ENCODE results near the gene FIGNL1. TPM values are rescaled to one million over a fixed set of nuclear protein-coding genes. Genes with fewer than 3 reads are reported as not detected.

The FIGNL1 gene
- total RNA-seq, 1 experiment from 2014 or later: 25.7 TPM

DNA sequence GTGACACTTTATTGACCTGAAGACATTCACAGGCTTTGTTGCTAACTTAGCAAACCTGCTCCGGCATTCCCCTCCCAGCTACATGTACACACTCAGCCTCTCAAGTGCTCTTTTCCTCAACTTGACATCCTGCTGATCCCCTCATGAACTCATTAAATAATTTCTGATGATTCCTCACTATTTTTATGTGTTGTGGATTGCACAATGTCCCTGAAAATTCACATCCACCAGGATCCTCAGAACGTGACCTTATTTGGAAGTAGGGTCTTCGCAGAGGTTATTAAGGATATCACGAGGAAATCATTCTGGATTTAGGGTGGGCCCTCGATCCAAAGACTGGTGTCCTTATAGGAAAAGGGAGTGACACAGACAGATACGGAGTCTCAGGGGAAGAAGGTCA is 27.3 kb downstream of the FIGNL1 start:
- Histone ChIP-seq H3F3A (ENCODE audit: insufficient read depth, low read depth) (no peaks in the 10 kb centered on the region), H2AFZ (no peak overlapping the region), H3K27me3 (ENCODE audit: insufficient read depth, low read depth) (peaks cover 5% of the 10 kb centered on the region; the same call in 1 of the 2 replicates), H3K9me2 (ENCODE audit: insufficient read depth) (no peaks in the 10 kb centered on the region), H3K9me3 (ENCODE audit: insufficient read depth, low read depth) (no peaks in the 10 kb centered on the region), H3K4me3 (no peak overlapping the region), H3K79me2 (ENCODE audit: low read depth) (no peaks in the 10 kb centered on the region), H3K27ac (no peak overlapping the region), H3K4me1 (replicated peaks; ENCODE audit: insufficient read depth) (no peaks in the 10 kb centered on the region), H3K4me2 (no peak overlapping the region), H3K36me3 (ENCODE audit: low read depth) (no peaks in the 10 kb centered on the region), H4K20me1 (ENCODE audit: insufficient read depth) (no peaks in the 10 kb centered on the region)
- POLR2A ChIA-PET (ENCODE audit: unreplicated experiment): no interaction called here
- CTCF ChIA-PET: no interaction called here
- no TSS peak for BruUV-seq (replicated peaks)
- intact Hi-C loops (cut with micrococcal nuclease; ENCODE audit: unreplicated experiment): no loop called here
- TF ChIP-seq, protein P1, sequence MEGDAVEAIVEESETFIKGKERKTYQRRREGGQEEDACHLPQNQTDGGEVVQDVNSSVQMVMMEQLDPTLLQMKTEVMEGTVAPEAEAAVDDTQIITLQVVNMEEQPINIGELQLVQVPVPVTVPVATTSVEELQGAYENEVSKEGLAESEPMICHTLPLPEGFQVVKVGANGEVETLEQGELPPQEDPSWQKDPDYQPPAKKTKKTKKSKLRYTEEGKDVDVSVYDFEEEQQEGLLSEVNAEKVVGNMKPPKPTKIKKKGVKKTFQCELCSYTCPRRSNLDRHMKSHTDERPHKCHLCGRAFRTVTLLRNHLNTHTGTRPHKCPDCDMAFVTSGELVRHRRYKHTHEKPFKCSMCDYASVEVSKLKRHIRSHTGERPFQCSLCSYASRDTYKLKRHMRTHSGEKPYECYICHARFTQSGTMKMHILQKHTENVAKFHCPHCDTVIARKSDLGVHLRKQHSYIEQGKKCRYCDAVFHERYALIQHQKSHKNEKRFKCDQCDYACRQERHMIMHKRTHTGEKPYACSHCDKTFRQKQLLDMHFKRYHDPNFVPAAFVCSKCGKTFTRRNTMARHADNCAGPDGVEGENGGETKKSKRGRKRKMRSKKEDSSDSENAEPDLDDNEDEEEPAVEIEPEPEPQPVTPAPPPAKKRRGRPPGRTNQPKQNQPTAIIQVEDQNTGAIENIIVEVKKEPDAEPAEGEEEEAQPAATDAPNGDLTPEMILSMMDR (conservative IDR thresholded peaks at IDR 0.05): no peak
- TF ChIP-seq EZH2 (IDR thresholded peaks at IDR 0.05; ENCODE audit: low read depth): no peak
- DNase-seq: no peak

- TF ChIP-seq, protein P1 (conservative IDR thresholded peaks at IDR 0.05): no peak
- no peak for TF ChIP-seq EZH2 (IDR thresholded peaks at IDR 0.05; ENCODE audit: low read depth)
- Histone ChIP-seq H4K20me1 (ENCODE audit: insufficient read depth) (no peaks in the 10 kb centered on the region), H3K27ac (no peak overlapping the region), H3K79me2 (ENCODE audit: low read depth) (no peaks in the 10 kb centered on the region), H3K36me3 (ENCODE audit: low read depth) (no peaks in the 10 kb centered on the region), H2AFZ (no peak overlapping the region), H3K4me2 (no peak overlapping the region), H3K9me2 (ENCODE audit: insufficient read depth) (no peaks in the 10 kb centered on the region), H3K27me3 (ENCODE audit: insufficient read depth, low read depth) (peaks cover 10% of the 10 kb centered on the region; the same call in 1 of the 2 replicates), H3K9me3 (ENCODE audit: insufficient read depth, low read depth) (no peaks in the 10 kb centered on the region), H3K4me3 (no peak overlapping the region), H3K4me1 (replicated peaks; ENCODE audit: insufficient read depth) (no peaks in the 10 kb centered on the region), H3F3A (ENCODE audit: insufficient read depth, low read depth) (no peaks in the 10 kb centered on the region)
- no peak for DNase-seq
- CTCF ChIA-PET: no interaction called here
- POLR2A ChIA-PET (ENCODE audit: unreplicated experiment): no interaction called here
- BruUV-seq (replicated peaks): no TSS peak
- intact Hi-C loops (cut with micrococcal nuclease; ENCODE audit: unreplicated experiment): no loop called here
Observed at GRCh38 chr7:50421043-50421442, 29.1 kb downstream of the FIGNL1 start.

DNA sequence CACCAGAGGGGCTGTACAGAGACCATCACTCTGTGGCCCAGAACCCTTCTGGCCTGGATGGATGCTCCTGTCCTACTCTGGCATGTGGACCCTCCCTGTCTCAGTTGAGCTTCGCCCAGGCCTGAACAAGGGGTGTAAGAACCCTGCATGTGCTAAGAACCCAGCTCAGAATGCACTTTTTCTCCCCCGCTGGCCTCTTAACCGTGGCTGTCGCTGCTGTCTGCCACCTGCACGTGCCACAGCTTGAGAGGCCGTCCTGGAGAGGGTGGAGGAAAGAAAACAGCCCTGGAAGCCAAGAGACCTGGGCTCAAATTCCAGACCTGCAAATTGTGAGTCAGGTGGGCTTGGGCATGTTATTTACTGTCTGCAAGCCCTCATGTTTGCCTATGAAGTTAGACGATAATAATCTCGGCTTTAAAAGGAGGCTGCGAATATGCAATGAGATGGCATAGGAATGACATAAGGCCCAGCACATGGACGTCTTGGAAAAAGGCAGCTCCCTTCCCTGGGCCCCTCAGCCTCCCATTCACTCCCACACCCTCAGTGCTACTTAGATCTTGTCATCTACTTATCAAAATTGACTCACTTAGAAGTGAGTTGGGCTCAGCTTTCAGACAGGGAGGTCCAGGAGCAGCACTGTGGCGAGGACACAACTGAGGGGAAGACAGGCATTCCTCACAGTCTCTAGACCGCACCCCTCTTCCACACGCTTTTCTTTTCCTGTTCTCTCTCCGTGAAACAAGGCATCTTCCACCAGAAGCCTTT is 31.4 kb downstream of the FIGNL1 start:
- Histone ChIP-seq H3K4me3 (no peak overlapping the region), H3K27ac (no peak overlapping the region), H3K79me2 (ENCODE audit: low read depth) (no peaks in the 10 kb centered on the region), H3K9me3 (ENCODE audit: insufficient read depth, low read depth) (no peaks in the 10 kb centered on the region), H3F3A (ENCODE audit: insufficient read depth, low read depth) (no peaks in the 10 kb centered on the region), H3K36me3 (ENCODE audit: low read depth) (no peaks in the 10 kb centered on the region), H3K4me2 (no peak overlapping the region), H4K20me1 (ENCODE audit: insufficient read depth) (no peaks in the 10 kb centered on the region), H3K4me1 (replicated peaks; ENCODE audit: insufficient read depth) (no peaks in the 10 kb centered on the region), H3K9me2 (ENCODE audit: insufficient read depth) (no peaks in the 10 kb centered on the region), H2AFZ (no peak overlapping the region), H3K27me3 (ENCODE audit: insufficient read depth, low read depth) (peaks cover 17% of the 10 kb centered on the region; the same call in 1 of the 2 replicates)
- BruUV-seq (replicated peaks): no TSS peak
- DNase-seq: no peak
- CTCF ChIA-PET: interaction anchor here (0.7 to 0.8 kb wide), 2 partner anchors 145 to 214 kb away, joined by 3 to 4 read pairs; no protein-coding TSS in a partner anchor
- intact Hi-C loops (cut with micrococcal nuclease; ENCODE audit: unreplicated experiment): loop anchor here (1.0 kb wide), 1 partner anchor 213 kb away; no protein-coding TSS in a partner anchor
- TF ChIP-seq, protein P1 (conservative IDR thresholded peaks at IDR 0.05): no peak
- no peak for TF ChIP-seq EZH2 (IDR thresholded peaks at IDR 0.05; ENCODE audit: low read depth)
- POLR2A ChIA-PET (ENCODE audit: unreplicated experiment): no interaction called here

Data from PC-9 (cell line).